AG20443 (cell line): Measurements from ENCODE around the gene PRKCH.

Source experiments
- DNase-seq: peaks from one replicate; pipeline ENCODE4 v3.0.0; 2012; ENCODE audit warnings: low spot score, mixed read lengths

Gene PRKCH

DNA sequence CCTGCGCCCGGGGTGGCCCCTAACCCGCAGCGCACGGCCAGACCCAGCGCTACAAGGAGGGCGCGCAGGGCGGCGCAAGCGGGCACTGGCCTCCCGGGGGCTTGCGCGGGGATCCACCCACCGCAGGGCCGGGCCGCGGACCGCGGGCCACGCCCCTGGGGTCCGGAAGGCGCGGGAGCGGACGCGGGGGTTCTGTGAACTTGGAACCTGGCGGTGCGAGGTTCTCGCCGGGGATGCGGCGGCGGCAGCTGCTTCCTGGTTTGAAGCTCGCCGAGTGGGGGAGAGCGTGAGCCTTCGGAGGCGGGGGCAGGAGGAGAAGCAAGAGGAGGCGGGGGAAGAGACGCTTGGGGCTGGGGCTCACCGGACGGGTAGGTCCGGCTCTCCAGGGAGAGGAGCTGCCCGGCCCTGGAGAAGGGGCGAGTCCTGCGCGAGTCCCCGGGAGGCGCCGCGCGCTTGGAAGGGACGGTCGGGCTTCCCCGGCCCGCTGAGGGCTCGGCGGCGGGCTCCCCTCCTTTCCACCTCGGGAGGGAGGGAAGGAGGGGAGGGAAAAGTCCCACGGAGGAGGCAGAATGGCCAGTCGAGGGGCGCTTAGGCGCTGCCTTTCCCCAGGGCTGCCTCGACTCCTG is at the start of gene PRKCH:
TSS of gene PRKCH (plus strand) at position 195 of the 626 bp plus-strand sequence. CDS start 523 bp downstream, outside the sequence.
- peak; percentile 63 for DNase-seq

DNA sequence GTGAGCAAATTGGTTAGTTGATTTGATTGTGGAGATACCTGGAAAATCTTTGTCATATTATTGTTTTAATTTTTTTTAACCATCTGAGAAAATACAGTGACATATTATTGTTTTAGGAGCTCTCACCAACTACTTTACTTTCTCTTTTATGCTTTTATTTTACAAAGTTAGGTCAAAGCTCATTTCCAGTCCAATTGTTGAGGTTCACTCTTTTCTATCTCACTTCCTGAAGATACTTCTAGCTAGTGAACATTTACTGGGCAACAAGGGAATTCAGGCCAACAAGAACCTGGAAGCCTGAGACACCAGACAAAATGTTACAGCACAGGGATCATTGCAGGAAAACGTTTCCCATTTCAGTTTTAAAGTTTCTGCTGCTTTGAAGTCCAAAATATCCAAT is 44.1 kb upstream of the PRKCH start:
- no peak for DNase-seq

DNA sequence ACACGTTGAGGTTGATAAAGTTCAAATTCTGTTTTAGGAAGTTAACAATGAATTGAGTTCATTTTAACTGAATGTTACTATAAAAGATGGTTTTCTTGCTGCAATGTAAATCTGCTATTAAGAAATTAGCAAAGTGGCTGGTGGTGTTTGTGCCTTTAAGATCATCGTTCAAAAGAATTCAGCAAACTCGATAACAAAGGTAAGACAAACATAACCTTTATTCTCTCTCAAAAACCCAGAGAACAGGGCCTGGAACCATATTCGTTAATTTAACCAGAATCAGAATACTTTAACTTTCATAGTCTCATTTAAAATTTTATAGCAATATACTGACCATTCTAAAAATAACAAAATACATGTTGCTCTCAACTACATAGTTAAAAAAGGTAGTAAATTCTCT is 43.6 kb upstream of the PRKCH start:
- DNase-seq, result no peak

DNA sequence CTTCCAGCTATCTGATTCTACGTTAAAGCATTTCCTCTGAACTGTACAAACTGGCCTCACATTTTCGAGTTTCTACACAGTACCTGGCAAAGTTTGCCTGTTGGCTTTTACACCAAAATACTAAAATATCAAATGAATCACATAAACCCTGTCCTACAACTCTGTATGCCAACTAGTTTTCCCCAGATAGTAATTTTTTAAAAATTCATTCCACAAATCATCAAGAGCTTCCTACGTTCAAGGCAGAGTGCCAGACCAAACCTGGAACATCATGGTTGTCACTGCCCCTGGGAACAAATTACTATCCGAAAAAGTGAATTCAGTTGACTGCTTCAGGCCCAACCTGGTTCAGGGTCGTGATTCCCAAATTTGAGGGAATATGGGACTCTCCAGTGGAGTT is 42.3 kb upstream of the PRKCH start:
- DNase-seq, result no peak

DNA sequence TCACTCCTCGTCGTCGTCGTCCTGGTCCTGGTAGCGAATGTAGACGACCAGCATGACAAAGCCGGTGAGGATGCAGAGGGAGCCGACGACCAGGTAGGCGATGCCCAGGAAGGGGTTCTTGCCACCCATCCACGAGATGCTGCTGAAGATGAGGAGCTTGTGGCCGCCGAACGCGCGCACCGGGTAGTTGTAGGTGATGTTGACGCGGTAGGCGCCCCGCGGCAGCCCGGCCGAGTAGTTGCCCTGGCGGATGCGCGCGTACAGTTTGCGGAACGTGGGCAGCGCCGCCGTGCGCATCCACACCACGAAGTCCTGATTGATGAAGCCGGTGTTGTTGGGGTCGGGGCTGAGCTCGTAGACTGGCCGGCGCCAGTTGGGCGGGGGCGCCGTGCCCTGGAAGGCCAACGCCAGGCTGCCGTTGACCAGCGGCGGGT is 41.3 kb upstream of the PRKCH start:
- DNase-seq, result no peak

DNA sequence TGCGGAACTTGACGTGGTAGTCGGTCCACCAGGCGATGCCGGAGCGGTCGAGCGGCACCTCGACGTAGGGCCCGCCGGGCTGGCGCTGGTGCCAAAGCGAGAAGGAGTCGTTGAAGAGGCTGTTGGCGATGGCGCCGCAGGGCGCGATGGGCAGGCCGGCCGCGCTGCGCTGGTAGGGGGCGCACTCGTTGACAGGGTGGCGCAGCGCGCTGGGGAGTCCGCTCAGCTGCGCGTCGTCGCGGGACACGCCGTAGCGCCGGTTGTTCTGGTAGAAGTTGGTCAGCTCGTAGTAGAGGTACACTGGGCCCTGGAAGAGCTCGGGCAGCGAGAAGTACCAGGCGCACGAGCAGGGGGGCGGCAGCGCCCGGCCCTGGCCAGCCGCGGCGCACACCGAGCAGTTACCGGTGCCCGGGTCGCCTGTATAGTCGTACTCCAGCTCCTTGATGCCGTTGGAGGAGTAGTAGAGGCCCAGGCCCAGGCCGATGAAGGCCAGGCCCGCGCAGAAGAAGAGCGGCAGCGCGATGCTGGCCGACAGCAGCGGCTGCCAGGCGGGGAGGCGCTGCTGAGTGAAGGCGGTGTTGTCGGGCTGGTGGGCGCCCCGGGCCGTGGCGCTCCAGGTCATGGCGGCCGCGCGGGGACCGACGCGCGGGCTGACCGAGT is 40.7 kb upstream of the PRKCH start:
- DNase-seq, result peak; percentile 70

DNA sequence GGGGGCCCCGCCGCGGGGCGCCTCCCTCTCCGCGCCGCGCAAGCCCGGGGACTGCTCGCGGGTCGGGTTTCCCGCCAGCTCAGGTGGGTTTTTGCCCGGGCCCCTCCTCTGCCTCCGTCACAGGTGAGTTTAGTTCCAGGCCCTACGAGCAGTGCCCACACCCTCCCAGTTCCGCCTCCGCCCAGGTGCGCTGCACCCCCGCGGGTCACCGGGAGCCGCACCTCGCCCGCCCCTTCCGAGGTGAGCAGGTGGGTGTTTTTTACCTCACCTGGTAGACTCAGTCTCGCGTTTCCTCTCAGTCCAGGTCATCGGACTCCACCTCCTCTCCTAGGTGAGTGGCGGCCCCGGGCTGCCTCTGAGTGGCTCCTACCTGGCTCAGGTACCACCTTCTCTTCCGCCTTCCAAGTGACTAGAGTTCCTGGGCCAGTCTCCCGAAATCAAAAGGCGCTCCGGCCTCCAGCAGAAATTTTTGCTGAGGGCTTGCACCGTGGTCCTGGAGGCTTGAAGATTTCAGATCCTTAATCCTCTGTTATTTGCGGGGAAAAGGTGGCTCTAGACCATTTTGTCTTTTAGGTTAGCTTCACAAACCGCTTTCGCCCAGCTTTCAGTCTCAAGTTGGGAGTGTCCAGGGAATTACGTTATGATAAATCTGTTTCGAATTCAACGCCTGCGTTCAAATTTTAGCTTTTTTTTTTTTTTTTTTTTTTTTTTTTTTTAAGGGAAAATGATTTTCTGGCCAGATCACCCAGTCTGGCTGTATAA is 40.0 kb upstream of the PRKCH start, which contains the start of gene TMEM30B:
TSS of gene TMEM30B (minus strand) at position 153 of the 762 bp plus-strand sequence. CDS start 191 bp downstream, outside the sequence.
- no peak for DNase-seq

DNA sequence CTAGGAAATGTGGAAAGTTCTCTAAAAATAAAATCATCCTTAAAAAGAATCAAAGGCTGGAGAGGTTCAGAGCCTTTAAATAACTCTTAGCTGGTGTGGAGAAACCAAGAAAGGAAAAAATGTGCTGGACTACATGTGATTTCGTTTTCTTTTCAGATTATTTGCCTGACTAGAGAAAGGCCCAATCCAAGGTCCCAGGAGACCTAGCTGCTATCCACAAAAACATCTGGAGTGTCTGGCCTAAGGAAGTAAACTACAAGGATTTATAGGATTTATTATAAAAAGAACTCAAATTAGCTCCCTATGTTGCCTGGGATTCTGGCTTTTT is 39.5 kb upstream of the PRKCH start:
- no peak for DNase-seq

DNA sequence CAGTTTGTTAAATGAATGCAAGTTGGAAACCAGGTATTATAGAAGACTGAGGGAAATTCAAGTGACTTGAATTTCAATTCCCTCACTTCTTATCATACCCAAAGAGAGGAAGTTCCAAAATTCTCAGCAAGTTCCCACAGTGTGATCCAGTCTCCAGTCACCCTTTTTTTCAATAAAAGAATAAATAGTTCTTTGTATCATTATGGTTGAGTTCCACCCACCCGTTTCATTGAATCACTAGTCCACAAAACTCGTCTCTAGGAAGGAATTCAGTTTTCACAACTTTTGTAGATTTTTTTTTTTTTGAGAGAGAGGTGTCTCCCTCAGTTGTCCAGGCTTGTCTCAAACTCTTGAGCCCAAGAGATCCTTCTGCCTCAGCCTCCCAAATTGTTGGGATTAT is 38.6 kb upstream of the PRKCH start:
- DNase-seq, result no peak

DNA sequence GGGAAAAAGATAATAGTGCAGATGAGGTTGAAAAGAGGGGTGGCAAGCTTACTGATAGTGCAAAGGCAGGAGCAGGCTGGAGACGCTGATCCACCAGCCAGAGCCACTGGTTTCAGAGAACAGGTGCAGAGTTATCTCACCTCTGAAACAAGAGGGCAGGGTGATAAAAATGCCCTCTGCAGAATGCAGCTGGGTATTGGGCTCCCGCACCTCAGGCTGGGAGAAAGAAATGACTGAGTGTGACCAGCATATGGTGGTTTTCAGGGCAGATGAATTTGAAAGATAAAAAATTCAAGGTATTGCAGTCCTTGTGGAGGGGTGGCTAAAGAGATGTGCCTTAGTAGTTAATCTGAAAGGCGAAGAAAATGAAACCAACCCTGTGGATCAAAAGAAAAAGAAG is 37.4 kb upstream of the PRKCH start:
- DNase-seq, result no peak

DNA sequence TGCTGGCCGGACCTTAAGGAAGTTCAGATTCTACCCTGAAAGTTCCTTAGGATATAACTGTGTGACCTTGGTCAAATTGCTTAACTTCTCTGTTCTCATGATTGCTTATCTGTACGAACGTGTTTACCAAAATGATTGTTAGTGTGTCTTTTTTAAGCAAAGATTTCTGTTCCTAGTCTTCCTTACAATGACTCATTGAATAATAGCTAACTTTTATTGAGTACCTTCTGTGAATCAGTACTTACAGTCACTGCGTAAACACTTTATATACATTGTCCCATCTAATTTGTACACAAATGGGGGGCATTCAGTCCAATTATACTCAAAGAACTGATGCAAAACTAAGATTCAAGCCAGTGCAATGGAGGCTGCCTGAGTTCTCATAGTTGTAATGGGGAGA is 36.0 kb upstream of the PRKCH start:
- DNase-seq, result no peak

DNA sequence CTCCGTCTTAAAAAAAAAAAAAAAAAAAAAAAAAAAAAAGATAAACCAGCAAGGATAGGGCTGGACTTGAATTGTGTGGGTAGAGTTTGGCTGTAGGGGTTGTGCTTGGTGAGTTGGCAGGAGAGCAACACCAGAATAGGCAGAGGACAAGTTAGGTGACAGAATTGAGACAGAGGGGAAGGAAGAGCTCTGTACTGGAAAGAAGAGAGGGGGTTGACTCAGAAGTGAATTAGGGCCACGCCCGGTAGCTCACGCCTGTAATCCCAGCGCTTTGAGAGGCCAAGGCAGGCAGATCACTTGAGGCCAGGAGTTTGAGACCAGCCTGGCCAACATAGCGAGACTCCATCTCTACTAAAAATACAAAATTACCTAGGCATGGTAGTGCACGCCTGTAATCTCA is 34.2 kb upstream of the PRKCH start:
- DNase-seq, result no peak

DNA sequence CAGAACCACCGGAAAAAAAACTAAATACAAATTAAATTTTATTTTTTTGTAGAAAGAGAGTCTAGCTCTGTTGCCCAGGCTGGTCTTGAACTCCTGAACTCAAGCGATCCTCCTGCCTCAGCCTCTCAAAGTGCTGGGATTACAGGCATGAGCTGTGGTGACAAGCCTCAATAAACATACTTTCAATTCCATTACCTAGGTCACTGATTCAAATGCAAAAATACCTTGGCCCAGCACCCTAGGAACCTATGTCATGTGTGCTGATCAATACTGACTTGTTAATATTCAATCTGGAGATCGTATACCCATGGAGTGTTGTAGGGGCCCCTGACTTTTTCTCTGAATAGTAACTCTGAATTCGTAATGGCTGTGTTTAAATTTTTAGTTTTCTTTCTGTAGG is 33.2 kb upstream of the PRKCH start:
- DNase-seq, result no peak

DNA sequence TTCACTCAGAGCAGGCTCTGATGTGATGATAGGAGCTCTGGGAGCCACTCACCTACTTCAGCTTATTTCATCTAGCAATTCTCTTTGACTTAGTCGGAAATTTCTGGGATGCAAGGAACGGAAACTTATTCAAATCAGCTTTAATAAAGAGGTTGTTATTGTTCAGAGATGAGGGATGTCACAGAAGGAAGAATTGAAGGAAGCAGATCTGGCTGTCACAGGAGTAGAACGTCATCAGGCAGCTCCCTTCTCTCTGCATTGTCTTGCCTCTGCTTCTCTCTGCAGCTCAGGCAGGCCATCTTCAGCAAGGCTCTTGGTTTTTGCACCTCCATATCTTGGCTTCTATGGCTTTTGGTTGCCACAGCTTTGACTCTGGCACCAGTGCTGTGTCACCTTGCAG is 32.7 kb upstream of the PRKCH start:
- no peak for DNase-seq

DNA sequence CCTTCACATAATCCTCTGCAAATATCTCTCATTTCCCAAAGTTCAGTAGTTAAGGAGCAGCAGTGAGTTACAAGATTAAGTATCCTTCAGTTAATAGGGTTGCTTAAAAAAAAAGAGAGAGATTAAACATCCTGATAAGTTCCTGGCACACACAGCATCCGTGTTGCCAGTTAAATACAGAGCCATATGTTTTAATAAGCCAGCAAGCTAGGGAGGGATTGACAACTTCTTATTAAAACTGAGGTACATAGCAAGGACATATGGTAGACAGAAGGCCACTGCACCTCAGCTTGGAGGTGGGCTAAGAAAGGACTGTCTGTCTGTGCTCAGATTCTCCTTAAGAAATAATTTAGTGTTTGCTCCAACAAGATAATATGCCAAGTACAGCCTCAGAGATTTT is 30.7 kb upstream of the PRKCH start:
- no peak for DNase-seq

DNA sequence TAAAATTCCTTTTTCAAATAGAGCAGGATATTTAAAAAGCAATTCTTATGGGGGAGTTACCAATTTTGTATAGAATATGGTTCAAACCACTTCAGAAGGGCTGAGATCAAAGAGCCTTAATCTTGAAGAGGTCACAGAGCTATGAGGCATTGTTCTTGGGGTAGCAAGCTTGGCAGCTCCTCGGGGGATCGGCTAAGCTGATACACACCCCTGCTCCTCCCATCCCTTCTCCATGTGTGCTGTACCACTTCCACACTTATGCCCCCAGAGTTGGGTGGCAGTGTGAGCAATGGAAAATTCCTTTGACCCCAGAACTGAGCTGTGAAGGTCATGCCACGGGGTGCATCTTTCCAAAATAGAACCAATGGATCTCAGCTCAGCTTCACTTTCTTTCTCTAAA is 25.2 kb upstream of the PRKCH start:
- no peak for DNase-seq

DNA sequence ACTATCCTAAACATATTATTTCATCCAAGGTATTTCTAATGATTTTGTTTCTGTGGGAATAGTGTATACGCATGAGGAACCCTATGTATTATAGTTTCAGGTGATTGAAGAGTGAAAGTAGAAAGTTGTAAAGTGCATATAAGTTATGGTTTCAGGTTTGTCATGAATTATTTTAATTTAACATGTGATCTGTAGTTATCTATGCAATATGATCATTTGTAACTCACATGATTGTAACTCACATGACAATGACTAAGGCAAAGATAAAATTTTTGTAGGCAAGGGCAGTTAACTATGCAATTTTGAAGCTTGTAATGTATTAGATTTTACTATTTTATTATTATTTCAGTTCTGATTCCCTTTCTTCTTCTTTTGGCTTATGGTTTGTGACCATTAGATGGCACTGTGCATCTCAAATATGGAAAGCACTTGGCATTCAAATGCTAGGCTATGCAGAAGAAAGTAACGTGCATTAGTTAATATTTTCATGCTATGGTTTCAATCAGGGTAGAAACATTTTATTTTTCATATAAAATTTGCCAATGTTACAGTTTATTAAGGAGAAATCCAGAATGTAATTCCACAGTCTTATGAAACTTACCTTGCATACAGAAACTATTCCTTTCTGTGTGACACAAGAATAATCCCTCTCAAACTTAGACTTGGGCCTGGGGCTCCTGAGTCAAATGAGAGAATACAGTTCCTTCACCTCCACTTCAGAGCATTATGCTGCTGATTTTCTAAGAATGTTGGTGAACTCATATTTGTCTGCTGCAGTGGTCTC is 24.5 kb upstream of the PRKCH start:
- DNase-seq, result peak; percentile 48

DNA sequence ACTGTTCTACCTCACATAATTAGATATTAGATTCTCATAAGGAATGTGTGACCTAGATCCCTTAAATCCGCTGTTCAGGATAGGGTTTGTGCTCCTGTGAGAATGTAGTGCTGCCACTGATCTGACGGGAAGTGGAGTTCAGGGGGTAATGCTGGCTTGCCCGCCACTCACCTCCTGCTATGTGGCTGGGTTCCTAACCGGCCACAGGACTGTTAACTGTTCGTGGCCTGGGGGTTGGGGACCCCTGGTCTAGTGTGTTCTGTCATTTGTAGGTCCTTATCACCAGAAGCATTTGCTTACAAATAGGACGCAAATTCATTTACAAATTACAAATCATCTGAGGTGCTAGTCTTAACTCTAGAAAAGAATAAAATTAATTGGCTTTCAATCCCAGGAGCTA is 23.8 kb upstream of the PRKCH start:
- no peak for DNase-seq

DNA sequence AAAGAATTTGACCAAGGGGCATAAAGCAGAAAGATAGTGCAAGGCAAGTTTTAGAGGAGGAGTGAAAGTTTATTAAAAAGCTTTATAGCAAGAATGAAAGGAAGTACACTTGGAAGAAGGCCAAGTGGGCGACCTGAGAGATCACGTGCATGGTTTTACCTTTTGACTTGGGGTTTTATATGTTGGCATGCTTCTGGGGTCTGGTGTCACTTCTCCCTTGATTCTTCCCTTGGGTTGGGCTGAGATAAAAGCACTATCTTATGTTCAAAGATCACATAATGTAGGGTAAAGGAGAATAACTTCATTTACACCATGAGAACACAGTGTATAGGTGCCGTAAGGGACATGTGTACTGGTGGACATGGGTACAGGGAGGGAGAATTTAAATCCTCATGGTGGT is 22.6 kb upstream of the PRKCH start:
- no peak for DNase-seq

DNA sequence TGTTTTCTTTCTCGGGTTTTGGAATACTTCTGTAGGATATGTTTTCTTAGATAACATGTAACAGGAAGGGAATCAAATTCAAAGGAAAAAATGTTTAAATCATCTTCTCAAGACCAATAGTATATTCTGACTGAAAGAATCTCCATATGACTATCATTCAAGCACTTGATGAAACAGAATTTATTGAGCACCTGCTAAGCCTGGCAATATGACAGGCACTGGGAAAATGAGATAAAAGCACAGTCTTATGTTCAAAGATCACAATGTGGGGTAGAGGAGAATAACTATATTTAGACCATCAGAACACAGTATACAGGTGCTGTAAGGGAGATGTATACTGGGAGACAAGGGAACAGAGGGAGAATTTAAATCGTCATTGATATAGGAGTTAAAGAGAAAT is 21.2 kb upstream of the PRKCH start:
- DNase-seq, result no peak

DNA sequence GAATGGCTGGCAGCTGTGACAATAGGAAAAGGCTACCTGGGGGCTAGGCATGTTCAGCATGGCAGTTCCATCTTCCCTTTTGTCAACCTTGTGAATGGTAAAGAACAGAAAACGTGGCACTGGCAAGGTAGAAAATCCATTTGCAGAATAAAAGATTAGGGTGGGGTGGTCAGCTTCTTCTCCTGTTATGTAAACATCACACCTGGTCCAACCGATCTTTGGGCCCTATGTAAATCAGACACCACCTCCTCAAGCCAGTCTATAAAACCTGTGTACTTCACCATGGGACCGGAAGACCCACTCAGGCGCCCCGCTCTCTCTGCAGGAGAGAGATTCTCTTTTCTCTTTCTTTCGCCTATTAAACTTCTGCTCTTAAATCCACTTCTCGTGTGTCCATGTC is 20.6 kb upstream of the PRKCH start:
- no peak for DNase-seq

DNA sequence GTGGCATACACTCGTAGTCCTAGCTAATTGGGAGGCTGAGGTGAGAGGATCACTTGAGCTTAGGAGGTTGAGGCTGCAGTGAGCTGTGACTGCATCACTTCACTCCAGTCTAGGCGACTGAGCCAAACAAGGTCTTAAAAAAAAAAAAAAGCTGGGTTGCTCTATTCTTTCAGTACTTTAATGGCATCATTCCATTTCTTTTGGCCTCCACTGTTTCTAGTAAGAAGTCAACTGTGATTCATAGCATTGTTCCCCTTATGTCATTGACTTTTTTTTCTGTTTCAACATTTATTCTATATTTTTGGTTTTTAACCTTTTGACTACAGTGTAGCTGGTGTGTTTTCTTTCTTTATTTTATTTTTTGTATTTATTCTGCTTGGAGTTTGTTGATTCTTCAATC is 16.7 kb upstream of the PRKCH start:
- no peak for DNase-seq

DNA sequence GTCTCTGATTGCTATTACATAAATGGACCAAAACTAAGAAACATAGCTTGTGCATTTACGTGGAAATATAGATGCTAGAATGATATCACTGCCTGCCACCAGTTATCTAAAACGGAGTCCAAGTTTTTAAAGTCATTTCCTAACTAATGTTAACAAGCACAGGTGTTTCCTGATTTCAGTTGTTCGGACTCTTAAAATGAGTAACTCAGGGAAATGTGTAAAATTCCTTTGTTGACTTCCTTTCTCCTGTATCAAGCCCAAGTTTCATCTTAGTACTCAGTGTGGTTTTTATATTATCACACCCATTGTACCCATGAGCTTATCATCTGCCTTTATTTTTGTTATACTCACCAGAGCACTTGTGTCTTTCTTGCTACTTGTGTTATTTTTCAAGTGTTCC is 13.2 kb upstream of the PRKCH start:
- no peak for DNase-seq
